Kidney (tissue), 14 donors: ENCODE data around the gene CDK9. TPM values are rescaled to one million over a fixed set of nuclear protein-coding genes. Genes with fewer than 3 reads are reported as not detected.
A peak's percentile ranks its signal among the peaks of the same experiment; 100 is the strongest.

Source experiments
- DNase-seq, 5 donors: peaks; one replicate each; pipeline ENCODE4 v3.0.0-alpha.2; 2013 to 2020
- FAIRE-seq: peaks from 2 replicates; lab custom pipeline; 2012; peaks lifted over from hg19 to GRCh38; lab: Jason Lieb, UNC
- H3K27ac ChIP-seq, 2 donors: one replicate each; pipeline ENCODE4 v1.7.0; 2013; ENCODE audit warnings: low read depth in 2 of 2, low read length in 2 of 2, inconsistent platforms in 1 of 2
- H3K27me3 ChIP-seq: one replicate; pipeline ENCODE4 v1.7.1; 2013; ENCODE audit warnings: low read length, inconsistent platforms; ENCODE audit not compliant: control insufficient read depth, insufficient read depth
- H3K36me3 ChIP-seq, 3 donors: one replicate each; pipeline versions ENCODE4 v1.7.0 to v1.7.1; 2013; ENCODE audit warnings: low read length in 3 of 3, control low read depth in 1 of 3, inconsistent platforms in 1 of 3; ENCODE audit not compliant: insufficient read depth in 3 of 3, control insufficient read depth in 2 of 3
- H3K4me1 ChIP-seq, 3 donors: one replicate each; pipeline versions ENCODE4 v1.7.0 to v1.7.1; 2013; ENCODE audit warnings: low read length in 3 of 3, inconsistent platforms in 1 of 3, low read depth in 1 of 3; ENCODE audit not compliant: control insufficient read depth in 2 of 3, insufficient read depth in 2 of 3
- H3K4me3 ChIP-seq, 3 donors: one replicate each; pipeline versions ENCODE4 v1.7.0 to v1.8.1; 2013; ENCODE audit warnings: low read length in 3 of 3, control low read depth in 1 of 3, inconsistent platforms in 1 of 3
- H3K9ac ChIP-seq, 3 donors: one replicate each; pipeline versions ENCODE4 v1.7.0 to v1.7.1; 2013; ENCODE audit warnings: low read length in 3 of 3, control low read depth in 1 of 3, inconsistent platforms in 1 of 3
- H3K9me3 ChIP-seq, 3 donors: one replicate each; pipeline versions ENCODE4 v1.7.0 to v1.7.1; 2013; ENCODE audit warnings: low read length in 3 of 3, control low read depth in 1 of 3, inconsistent platforms in 1 of 3; ENCODE audit not compliant: control insufficient read depth in 2 of 3, insufficient read depth in 1 of 3
- intact Hi-C: fragments of 100-400 bp; cut with DNase I; formaldehyde crosslinking; loops from one replicate; pipeline ENCODE4 v1.11.1; 2022
- polyA plus RNA-seq: library from polyadenylated mRNA; stranded (reverse); fragments of 350-450 nt; fragmentation: Illumina TruSeq; extraction: RNeasy Lipid Tissue Mini Kit (QIAGEN cat#74804); gene quantifications from one replicate; pipeline ENCODE4 v1.2.3, GENCODE V29; 2014; ENCODE audit warnings: low read depth, low replicate concordance; ENCODE audit not compliant: insufficient read depth
- total RNA-seq: library from RNA; stranded (reverse); fragmentation: NEBNext Ultra II Directional; extraction: Animal tissue kit (Norgen Biotek cat#: 25700); gene quantifications from one replicate; pipeline ENCODE4 v1.2.1, GENCODE V29; 2021
- TF ChIP-seq, protein P1 (sequence below): IDR thresholded peaks from 3 replicates; pipeline ENCODE4 v1.5.1; 2012; ENCODE audit warnings: mild to moderate bottlenecking, moderate library complexity, borderline replicate concordance; ENCODE audit not compliant: insufficient read depth; ENCODE audit errors: extremely low read depth
- donor health status: control.
- donor health status: control.
- donor health status: control.
- donor health status: control.
- donor health status: control.
- donor health status: DM: yes; HTN: yes; CAD: no.
- donor health status: Normal renal cell carcinoma (clear cell type).

CDK9 gene
- total and polyA plus RNA-seq, 2 donors from 2014 or later = 45.2 to 93.5 TPM

DNA sequence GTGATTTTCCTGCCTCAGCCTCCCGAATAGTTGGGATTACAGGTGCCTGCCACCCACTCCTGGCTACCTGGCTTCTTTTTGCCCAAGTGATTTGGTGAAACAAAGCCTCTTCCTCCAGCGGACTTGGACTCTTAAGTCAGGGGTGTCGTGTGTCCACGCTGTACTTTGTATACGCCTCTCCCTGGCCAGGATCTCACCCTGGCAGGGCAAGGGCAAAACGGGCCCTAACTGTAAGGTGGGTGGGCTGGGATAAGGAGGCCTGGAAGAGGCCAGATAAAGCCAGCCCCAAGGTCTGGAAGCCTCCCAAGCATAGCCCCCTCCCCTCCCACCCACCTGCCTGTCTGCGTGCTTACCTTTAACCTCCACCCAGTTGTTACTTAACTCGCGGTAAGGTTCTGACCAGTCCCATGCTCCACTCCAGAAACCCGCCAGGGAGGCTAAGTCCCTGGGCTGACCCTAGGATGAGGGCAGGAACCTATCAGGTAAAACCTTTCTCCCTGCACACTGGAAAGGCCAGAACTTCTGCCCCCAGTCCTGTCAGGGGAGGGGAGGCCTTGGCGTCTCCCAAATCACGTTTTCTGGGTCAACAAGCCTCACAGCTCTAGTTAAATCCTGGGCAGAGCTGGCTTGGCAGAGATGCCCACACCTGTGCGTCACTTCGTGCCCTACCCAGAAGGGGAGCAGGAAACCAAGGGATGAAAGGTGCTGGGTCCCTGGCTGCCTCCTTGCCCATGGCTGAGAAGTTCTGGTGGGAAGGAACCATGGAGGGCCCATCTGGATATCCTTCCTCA is 8.4 kb downstream of the CDK9 start:
- no peak overlapping the region for H3K9ac ChIP-seq

DNA sequence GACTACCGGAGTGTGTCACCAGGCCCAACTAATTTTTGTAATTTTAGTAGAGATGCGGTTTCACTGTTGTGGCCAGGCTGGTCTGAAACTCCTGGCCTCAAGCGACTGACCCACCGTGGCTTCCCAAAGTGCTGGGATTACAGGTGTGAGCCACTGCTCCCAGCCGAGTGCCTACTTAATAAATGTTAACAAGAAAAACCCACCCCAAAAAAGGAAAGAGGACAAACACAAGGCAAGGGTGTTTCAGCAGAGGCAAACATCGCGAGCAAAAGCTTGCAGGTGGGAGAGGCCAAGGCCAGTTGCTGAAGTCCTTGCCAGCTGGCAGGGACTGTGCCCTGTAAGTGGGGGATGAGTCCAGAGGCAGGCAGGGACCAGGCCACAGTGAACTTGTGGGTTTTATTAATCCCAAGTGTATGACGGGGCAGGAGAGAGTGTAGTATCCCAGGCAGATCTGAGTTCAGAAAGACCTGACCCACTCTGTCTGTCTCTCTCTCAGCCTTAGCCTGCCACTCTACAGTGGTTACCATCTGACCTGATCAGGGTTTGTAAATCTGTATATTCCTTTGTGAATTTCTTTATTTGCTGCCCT is 10.5 kb downstream of the CDK9 start:
- intact Hi-C loops = no loop called here
- Histone ChIP-seq H3K27me3 (no peaks in the 10 kb centered on the region), H3K9me3 (no peaks in the 10 kb centered on the region), H3K27ac (no peak overlapping the region), H3K9ac (no peak overlapping the region), H3K36me3 (peaks cover 0 to 2% (median 0%) of the 10 kb centered on the region in 3 donors), H3K4me1 (peaks cover 0 to 10% (median 0%) of the 10 kb centered on the region in 3 donors), H3K4me3 (no peak overlapping the region)
- FAIRE-seq (no peak), DNase-seq (peak in 1 of 5 donors; percentile 42)
- TF ChIP-seq, protein P1, sequence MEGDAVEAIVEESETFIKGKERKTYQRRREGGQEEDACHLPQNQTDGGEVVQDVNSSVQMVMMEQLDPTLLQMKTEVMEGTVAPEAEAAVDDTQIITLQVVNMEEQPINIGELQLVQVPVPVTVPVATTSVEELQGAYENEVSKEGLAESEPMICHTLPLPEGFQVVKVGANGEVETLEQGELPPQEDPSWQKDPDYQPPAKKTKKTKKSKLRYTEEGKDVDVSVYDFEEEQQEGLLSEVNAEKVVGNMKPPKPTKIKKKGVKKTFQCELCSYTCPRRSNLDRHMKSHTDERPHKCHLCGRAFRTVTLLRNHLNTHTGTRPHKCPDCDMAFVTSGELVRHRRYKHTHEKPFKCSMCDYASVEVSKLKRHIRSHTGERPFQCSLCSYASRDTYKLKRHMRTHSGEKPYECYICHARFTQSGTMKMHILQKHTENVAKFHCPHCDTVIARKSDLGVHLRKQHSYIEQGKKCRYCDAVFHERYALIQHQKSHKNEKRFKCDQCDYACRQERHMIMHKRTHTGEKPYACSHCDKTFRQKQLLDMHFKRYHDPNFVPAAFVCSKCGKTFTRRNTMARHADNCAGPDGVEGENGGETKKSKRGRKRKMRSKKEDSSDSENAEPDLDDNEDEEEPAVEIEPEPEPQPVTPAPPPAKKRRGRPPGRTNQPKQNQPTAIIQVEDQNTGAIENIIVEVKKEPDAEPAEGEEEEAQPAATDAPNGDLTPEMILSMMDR = no peak

More for the DNA sequence above, 8.4 kb downstream of the CDK9 start:
- no peak for FAIRE-seq
- TF ChIP-seq, protein P1 = no peak
- intact Hi-C loops = no loop called here
- H3K4me3 ChIP-seq = no peak overlapping the region
- DNase-seq = no peak
- peaks cover 0 to 11% (median 0%) of the 10 kb centered on the region in 3 donors for H3K4me1 ChIP-seq
- no peaks in the 10 kb centered on the region for H3K27me3 ChIP-seq
- peaks cover 2 to 19% (median 17%) of the 10 kb centered on the region in 3 donors for H3K36me3 ChIP-seq
- peak overlapping the region in 1 of 2 donors; percentile 22 for H3K27ac ChIP-seq
- no peaks in the 10 kb centered on the region for H3K9me3 ChIP-seq

DNA sequence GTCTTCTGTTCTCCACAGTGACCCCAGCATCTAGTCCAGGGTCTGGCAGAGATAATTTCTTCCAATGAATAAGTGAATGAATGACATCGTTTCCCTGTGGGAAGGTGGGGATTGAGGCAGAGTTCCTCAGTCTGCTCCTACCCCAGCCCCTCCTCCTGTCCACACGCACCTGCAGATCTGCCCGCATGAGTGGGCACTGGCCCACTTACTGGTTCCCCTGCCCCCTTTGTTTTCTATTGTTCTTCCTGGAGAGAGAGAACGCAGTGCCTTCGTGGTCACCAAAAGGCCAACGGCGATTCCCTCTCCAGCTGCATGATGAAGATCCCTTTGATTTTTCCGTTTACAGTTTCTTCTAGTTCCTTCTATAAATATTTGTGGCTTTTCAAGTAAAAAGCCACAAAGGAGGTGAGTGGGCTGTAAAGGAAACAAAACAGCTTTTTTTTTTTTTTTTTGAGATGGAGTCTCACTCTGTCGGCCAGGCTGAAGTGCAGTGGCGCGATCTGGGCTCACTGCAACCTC is 11.1 kb downstream of the CDK9 start:
- Histone ChIP-seq H3K27me3 (no peaks in the 10 kb centered on the region), H3K4me1 (peaks cover 0 to 10% (median 0%) of the 10 kb centered on the region in 3 donors), H3K36me3 (no peaks in the 10 kb centered on the region), H3K27ac (no peak overlapping the region), H3K9me3 (no peaks in the 10 kb centered on the region), H3K4me3 (no peak overlapping the region), H3K9ac (no peak overlapping the region)
- intact Hi-C loops = no loop called here
- no peak for FAIRE-seq
- peak in 2 of 5 donors; percentile 30 to 43 for DNase-seq
- TF ChIP-seq, protein P1 = no peak
